Activated T-cell treated with anti-CD3 and anti-CD28 coated beads, Interleukin-2, amount 50 U/mL, for 24 hours (primary cell): ENCODE data around the gene TRIML1.

ENCODE experiments used
- DNase-seq: peaks from one replicate; pipeline ENCODE4 v3.0.0-alpha.2; 2020
- H3K27ac Mint-ChIP-seq: 2 replicates; pipeline ENCODE4 v1.8.0; 2020; ENCODE audit warnings: mild to moderate bottlenecking, mixed read lengths
- H3K27me3 Mint-ChIP-seq: 2 replicates; pipeline ENCODE4 v1.8.0; 2020; ENCODE audit warnings: mixed read lengths
- H3K36me3 Mint-ChIP-seq: 2 replicates; pipeline ENCODE4 v1.8.0; 2020; ENCODE audit warnings: low read depth, mixed read lengths
- H3K4me1 Mint-ChIP-seq: 2 replicates; pipeline ENCODE4 v1.8.0; 2020; ENCODE audit warnings: low read depth, mixed read lengths
- H3K4me3 Mint-ChIP-seq: 2 replicates; pipeline ENCODE4 v1.8.0; 2020; ENCODE audit warnings: mild to moderate bottlenecking, moderate library complexity, mixed read lengths
- H3K9me3 Mint-ChIP-seq: 2 replicates; pipeline ENCODE4 v1.8.0; 2020; ENCODE audit warnings: mixed read lengths

The TRIML1 gene

GRCh38 chr4:188139141-188139540 is at the start of gene TRIML1:
TRIML1 (plus strand) TSS chr4:188139441; CDS start chr4:188139559, 118 bp downstream.
- H3K36me3 Mint-ChIP-seq, result no peaks in the 10 kb centered on the region
- no peaks in the 10 kb centered on the region for H3K4me1 Mint-ChIP-seq
- peaks cover 10% of the 10 kb centered on the region for H3K9me3 Mint-ChIP-seq
- no peak for DNase-seq
- no peak within 1 kb of the TSS for H3K4me3 Mint-ChIP-seq
- no peak within 1 kb of the TSS for H3K27ac Mint-ChIP-seq
- H3K27me3 Mint-ChIP-seq, result no peaks in the 10 kb centered on the region

- Mint-ChIP-seq H3K9me3 (peaks cover 18% of the 10 kb centered on the region), H3K4me1 (no peaks in the 10 kb centered on the region), H3K27ac (no peak overlapping the region), H3K27me3 (no peaks in the 10 kb centered on the region), H3K36me3 (no peaks in the 10 kb centered on the region), H3K4me3 (no peak overlapping the region)
- DNase-seq, result no peak
These were observed 46.4 kb upstream of the TRIML1 start for GRCh38 chr4:188092824-188093223.

GRCh38 chr4:188106454-188106853 is 32.8 kb upstream of the TRIML1 start:
- no peaks in the 10 kb centered on the region for H3K4me1 Mint-ChIP-seq
- no peaks in the 10 kb centered on the region for H3K27me3 Mint-ChIP-seq
- peaks cover 18% of the 10 kb centered on the region for H3K9me3 Mint-ChIP-seq
- H3K4me3 Mint-ChIP-seq, result no peak overlapping the region
- H3K27ac Mint-ChIP-seq, result no peak overlapping the region
- DNase-seq, result no peak
- no peaks in the 10 kb centered on the region for H3K36me3 Mint-ChIP-seq

- H3K9me3 Mint-ChIP-seq, result peaks cover 19% of the 10 kb centered on the region
- H3K27me3 Mint-ChIP-seq, result no peaks in the 10 kb centered on the region
- no peak for DNase-seq
- no peaks in the 10 kb centered on the region for H3K36me3 Mint-ChIP-seq
- H3K4me3 Mint-ChIP-seq, result no peak overlapping the region
- no peak overlapping the region for H3K27ac Mint-ChIP-seq
- H3K4me1 Mint-ChIP-seq, result no peaks in the 10 kb centered on the region
These were observed 31.1 kb upstream of the TRIML1 start for GRCh38 chr4:188107931-188108843.

- H3K4me1 Mint-ChIP-seq, result no peaks in the 10 kb centered on the region
- H3K27ac Mint-ChIP-seq, result no peak within 1 kb of the TSS
- no peaks in the 10 kb centered on the region for H3K27me3 Mint-ChIP-seq
- H3K4me3 Mint-ChIP-seq, result no peak within 1 kb of the TSS
- DNase-seq, result no peak
- H3K9me3 Mint-ChIP-seq, result peaks cover 13% of the 10 kb centered on the region
- H3K36me3 Mint-ChIP-seq, result no peaks in the 10 kb centered on the region
These were observed 30.0 kb upstream of the TRIML1 start, which contains the start of gene TRIML2 for GRCh38 chr4:188109157-188109755. TRIML2 (minus strand) TSS chr4:188109603; CDS start chr4:188105368, 4,235 bp downstream.

GRCh38 chr4:188110036-188110435 is 29.2 kb upstream of the TRIML1 start:
- no peaks in the 10 kb centered on the region for H3K27me3 Mint-ChIP-seq
- no peak overlapping the region for H3K4me3 Mint-ChIP-seq
- no peaks in the 10 kb centered on the region for H3K36me3 Mint-ChIP-seq
- H3K9me3 Mint-ChIP-seq, result peaks cover 15% of the 10 kb centered on the region
- DNase-seq, result no peak
- no peak overlapping the region for H3K27ac Mint-ChIP-seq
- H3K4me1 Mint-ChIP-seq, result no peaks in the 10 kb centered on the region

- Mint-ChIP-seq H3K27ac (no peak overlapping the region), H3K4me1 (no peaks in the 10 kb centered on the region), H3K36me3 (no peaks in the 10 kb centered on the region), H3K9me3 (peaks cover 15% of the 10 kb centered on the region), H3K27me3 (no peaks in the 10 kb centered on the region), H3K4me3 (no peak overlapping the region)
- DNase-seq, result no peak
These were observed 28.3 kb upstream of the TRIML1 start for GRCh38 chr4:188110741-188111471.

GRCh38 chr4:188111955-188112354 is 27.3 kb upstream of the TRIML1 start:
- H3K27ac Mint-ChIP-seq, result no peak overlapping the region
- no peaks in the 10 kb centered on the region for H3K36me3 Mint-ChIP-seq
- H3K4me3 Mint-ChIP-seq, result no peak overlapping the region
- no peaks in the 10 kb centered on the region for H3K27me3 Mint-ChIP-seq
- H3K9me3 Mint-ChIP-seq, result peaks cover 15% of the 10 kb centered on the region
- H3K4me1 Mint-ChIP-seq, result no peaks in the 10 kb centered on the region
- no peak for DNase-seq

- H3K27me3 Mint-ChIP-seq, result no peaks in the 10 kb centered on the region
- H3K27ac Mint-ChIP-seq, result no peak overlapping the region
- no peak overlapping the region for H3K4me3 Mint-ChIP-seq
- no peak for DNase-seq
- H3K4me1 Mint-ChIP-seq, result no peaks in the 10 kb centered on the region
- peaks cover 14% of the 10 kb centered on the region for H3K9me3 Mint-ChIP-seq
- H3K36me3 Mint-ChIP-seq, result no peaks in the 10 kb centered on the region
These were observed 26.1 kb upstream of the TRIML1 start for GRCh38 chr4:188113156-188113555.

- Mint-ChIP-seq H3K27me3 (no peaks in the 10 kb centered on the region), H3K27ac (no peak overlapping the region), H3K9me3 (peaks cover 11% of the 10 kb centered on the region), H3K4me3 (no peak overlapping the region), H3K4me1 (no peaks in the 10 kb centered on the region), H3K36me3 (no peaks in the 10 kb centered on the region)
- no peak for DNase-seq
These were observed 21.5 kb upstream of the TRIML1 start for GRCh38 chr4:188117631-188118324.

GRCh38 chr4:188121530-188121929 is 17.7 kb upstream of the TRIML1 start:
- Mint-ChIP-seq H3K4me1 (no peaks in the 10 kb centered on the region), H3K4me3 (no peak overlapping the region), H3K36me3 (no peaks in the 10 kb centered on the region), H3K27ac (no peak overlapping the region), H3K27me3 (no peaks in the 10 kb centered on the region), H3K9me3 (peaks cover 13% of the 10 kb centered on the region)
- no peak for DNase-seq

- DNase-seq, result no peak
- Mint-ChIP-seq H3K9me3 (peaks cover 20% of the 10 kb centered on the region), H3K36me3 (no peaks in the 10 kb centered on the region), H3K4me1 (peaks cover 3% of the 10 kb centered on the region), H3K27ac (no peak overlapping the region), H3K4me3 (no peak overlapping the region), H3K27me3 (no peaks in the 10 kb centered on the region)
These were observed 11.9 kb upstream of the TRIML1 start for GRCh38 chr4:188127214-188127874.

GRCh38 chr4:188130355-188130754 is 8.9 kb upstream of the TRIML1 start:
- H3K9me3 Mint-ChIP-seq, result peaks cover 16% of the 10 kb centered on the region
- DNase-seq, result no peak
- H3K36me3 Mint-ChIP-seq, result no peaks in the 10 kb centered on the region
- peaks cover 3% of the 10 kb centered on the region for H3K4me1 Mint-ChIP-seq
- no peak overlapping the region for H3K27ac Mint-ChIP-seq
- no peak overlapping the region for H3K4me3 Mint-ChIP-seq
- no peaks in the 10 kb centered on the region for H3K27me3 Mint-ChIP-seq

GRCh38 chr4:188132232-188132631 is 7.0 kb upstream of the TRIML1 start:
- no peak for DNase-seq
- Mint-ChIP-seq H3K4me3 (no peak overlapping the region), H3K36me3 (no peaks in the 10 kb centered on the region), H3K27me3 (no peaks in the 10 kb centered on the region), H3K9me3 (peaks cover 15% of the 10 kb centered on the region), H3K4me1 (peaks cover 2% of the 10 kb centered on the region), H3K27ac (no peak overlapping the region)
